GM18909 (cell line): ENCODE measurements around the gene PCDHGA6.
"Not testable (repeated sequence)": the region's sequence is repeated elsewhere in the genome, so short reads cannot be mapped to it uniquely, and the experiment has no call there.

Source experiments
- ATAC-seq: cut with Tn5 transposase; IDR thresholded peaks from one replicate; pipeline ENCODE4 v1.9.1; 2021; ENCODE audit warnings: mild to moderate bottlenecking; ENCODE audit not compliant: unreplicated experiment, poor library complexity

Gene PCDHGA6

DNA sequence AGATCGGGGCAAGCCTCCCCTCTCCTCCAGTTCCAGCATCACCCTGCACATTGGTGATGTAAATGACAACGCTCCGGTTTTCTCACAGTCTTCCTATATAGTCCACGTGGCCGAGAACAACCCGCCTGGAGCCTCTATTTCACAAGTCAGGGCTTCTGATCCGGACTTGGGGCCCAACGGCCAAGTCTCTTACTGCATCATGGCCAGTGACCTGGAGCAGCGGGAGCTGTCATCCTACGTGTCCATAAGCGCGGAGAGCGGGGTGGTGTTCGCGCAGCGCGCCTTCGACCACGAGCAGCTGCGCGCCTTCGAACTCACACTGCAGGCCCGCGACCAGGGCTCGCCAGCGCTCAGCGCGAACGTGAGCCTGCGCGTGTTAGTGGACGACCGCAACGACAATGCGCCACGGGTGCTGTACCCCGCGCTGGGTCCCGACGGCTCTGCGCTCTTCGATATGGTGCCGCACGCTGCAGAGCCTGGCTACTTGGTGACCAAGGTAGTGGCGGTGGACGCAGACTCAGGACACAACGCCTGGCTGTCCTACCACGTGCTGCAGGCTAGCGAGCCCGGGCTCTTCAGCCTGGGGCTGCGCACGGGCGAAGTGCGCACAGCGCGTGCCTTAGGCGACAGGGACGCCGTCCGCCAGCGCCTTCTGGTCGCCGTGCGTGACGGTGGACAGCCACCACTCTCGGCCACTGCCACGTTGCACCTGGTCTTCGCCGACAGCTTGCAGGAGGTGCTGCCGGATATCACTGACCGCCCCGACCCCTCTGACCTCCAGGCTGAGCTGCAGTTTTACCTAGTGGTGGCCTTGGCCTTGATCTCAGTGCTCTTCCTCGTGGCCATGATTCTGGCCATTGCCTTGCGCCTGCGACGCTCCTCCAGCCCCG is 15.7 kb downstream of the PCDHGA6 start:
- ATAC-seq: no peak

- no peak for ATAC-seq
Observed at GRCh38 chr5:141392429-141393198, 18.9 kb downstream of the PCDHGA6 start, which contains the start of gene PCDHGA8. TSS of gene PCDHGA8 (plus strand) at chr5:141392633. CDS start at chr5:141392814, 181 bp downstream.

- no peak for ATAC-seq
Observed at GRCh38 chr5:141393267-141393666, 19.6 kb downstream of the PCDHGA6 start.

- not testable (repeated sequence) for ATAC-seq
Observed at GRCh38 chr5:141394401-141395187, 20.9 kb downstream of the PCDHGA6 start.

DNA sequence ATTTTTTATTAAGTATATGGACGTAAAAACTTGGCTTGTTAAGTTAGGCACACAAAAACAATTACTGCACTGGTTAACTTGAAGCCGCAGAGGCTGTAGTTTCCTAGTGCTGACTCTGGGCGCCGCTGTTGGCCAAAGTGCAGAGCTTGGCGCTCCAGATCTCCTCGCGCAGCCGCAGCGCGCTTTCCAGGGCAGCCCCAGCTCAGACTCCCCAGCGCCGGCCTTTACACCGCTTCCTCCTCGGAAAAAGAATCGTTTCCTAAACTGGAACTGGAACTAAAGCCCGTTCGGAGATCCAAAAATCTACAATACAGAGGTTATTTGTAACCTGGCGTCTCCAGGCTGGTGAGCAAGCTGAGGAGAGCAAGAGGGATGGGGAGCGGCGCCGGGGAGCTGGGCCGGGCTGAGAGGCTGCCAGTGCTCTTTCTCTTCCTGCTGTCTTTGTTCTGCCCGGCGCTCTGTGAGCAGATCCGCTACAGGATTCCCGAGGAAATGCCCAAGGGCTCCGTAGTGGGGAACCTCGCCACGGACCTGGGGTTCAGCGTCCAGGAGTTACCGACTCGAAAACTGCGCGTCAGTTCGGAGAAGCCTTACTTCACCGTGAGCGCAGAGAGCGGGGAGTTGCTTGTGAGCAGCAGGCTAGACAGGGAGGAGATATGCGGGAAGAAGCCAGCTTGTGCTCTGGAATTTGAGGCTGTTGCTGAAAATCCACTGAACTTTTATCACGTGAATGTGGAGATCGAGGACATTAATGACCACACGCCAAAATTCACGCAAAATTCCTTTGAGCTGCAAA is 24.3 kb downstream of the PCDHGA6 start, which contains the start of gene PCDHGB5:
Gene PCDHGB5 (plus strand): TSS at position 192 of the 796 bp plus-strand sequence. CDS start 181 bp downstream, at position 373.
- peak; percentile 85 for ATAC-seq

DNA sequence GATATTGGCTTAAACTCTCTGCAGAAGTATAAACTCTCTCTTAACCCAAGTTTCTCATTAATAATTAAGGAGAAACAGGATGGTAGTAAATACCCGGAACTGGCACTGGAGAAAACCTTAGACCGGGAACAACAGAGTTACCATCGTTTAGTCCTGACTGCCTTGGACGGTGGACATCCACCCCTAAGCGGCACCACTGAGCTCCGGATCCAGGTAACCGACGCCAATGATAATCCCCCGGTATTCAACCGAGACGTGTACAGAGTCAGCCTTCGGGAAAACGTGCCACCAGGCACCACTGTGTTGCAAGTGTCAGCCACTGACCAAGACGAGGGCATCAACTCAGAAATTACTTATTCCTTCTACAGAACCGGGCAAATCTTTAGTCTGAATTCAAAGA is 24.9 kb downstream of the PCDHGA6 start:
- ATAC-seq: no peak

GRCh38 chr5:141399555-141400258 is 26.0 kb downstream of the PCDHGA6 start:
- ATAC-seq: no peak

DNA sequence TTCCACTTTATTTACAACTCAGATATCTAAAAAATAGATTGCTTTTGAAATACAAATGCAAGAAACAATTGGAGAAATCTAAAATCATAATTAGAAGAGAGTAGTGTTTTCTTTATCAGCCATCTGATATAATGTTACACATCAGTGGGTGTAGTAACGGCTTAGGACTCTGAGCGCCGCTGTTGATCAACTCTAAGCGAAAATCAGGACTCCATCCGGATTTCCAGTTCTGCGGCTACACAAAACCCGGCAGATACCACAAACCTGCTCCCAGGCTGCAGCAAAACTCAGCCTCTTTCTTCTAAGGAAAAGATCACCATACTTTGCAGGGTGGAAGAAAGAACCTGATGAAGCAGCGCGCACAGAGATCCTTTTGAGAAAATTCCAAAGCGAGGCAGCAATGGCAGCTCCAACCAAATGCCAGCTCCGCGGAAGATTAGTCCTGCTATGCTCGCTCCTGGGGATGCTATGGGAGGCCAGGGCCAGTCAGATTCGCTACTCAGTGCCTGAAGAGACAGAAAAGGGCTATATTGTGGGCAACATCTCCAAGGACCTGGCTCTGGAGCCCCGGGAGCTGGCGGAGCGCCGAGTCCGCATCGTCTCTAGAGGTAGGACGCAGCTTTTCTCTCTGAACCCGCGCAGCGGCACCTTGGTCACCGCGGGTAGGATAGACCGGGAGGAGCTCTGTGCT is 29.0 kb downstream of the PCDHGA6 start, which contains the start of gene PCDHGA9:
Gene PCDHGA9 (plus strand): TSS at position 226 of the 691 bp plus-strand sequence. CDS start 175 bp downstream, at position 401.
- ATAC-seq: no peak

GRCh38 chr5:141403387-141403786 is 29.7 kb downstream of the PCDHGA6 start:
- no peak for ATAC-seq

- ATAC-seq: peak; percentile 70
Observed at GRCh38 chr5:141407790-141408505, 34.3 kb downstream of the PCDHGA6 start, which contains the start of gene PCDHGB6. TSS of gene PCDHGB6 (plus strand) at chr5:141408021. CDS start at chr5:141408203, 182 bp downstream.

DNA sequence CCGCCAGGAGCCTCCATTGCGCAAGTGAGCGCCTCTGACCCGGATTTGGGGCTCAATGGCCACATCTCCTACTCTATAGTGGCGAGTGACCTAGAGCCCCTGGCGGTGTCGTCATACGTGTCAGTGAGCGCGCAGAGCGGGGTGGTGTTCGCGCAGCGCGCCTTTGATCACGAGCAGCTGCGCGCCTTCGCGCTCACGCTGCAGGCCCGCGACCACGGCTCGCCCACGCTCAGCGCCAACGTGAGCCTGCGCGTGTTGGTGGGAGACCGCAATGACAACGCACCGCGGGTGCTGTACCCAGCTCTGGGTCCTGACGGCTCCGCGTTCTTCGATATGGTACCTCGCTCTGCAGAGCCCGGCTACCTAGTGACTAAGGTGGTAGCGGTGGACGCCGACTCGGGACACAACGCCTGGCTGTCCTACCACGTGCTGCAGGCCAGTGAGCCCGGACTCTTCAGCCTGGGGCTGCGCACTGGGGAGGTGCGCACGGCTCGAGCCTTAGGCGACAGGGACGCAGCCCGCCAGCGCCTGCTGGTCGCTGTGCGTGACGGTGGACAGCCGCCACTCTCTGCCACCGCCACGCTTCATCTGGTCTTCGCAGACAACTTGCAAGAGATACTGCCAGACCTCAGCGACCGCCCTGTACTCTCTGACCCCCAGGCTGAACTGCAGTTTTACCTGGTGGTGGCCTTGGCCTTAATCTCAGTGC is 36.1 kb downstream of the PCDHGA6 start:
- ATAC-seq: no peak

- no peak for ATAC-seq
Observed at GRCh38 chr5:141411575-141411974, 37.9 kb downstream of the PCDHGA6 start.

DNA sequence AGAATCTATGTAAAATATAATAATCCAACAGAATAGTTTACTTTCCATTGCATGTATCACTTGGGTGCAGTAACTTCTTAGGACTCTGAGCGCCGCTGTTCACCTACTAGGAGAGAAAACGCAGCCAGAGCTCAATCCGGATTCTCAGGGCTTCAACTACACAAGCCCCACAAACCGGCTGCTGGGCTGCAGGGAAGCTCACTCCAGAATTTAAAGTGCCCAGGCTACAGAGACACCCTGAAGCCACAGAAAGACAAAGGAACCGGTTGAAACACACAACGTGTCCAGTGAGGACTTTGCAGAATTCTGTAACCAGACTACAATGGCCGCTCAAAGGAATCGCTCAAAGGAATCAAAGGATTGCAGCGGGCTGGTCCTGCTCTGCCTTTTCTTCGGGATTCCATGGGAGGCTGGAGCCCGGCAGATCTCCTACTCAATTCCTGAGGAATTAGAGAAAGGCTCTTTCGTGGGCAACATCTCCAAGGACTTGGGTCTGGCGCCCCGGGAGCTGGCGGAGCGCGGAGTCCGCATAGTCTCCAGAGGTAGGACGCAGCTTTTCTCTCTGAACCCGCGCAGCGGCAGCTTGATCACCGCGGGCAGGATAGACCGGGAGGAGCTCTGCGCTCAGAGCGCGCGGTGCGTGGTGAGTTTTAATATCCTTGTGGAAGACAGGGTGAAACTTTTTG is 39.3 kb downstream of the PCDHGA6 start, which contains the start of gene PCDHGA10:
Gene PCDHGA10 (plus strand): TSS at position 134 of the 686 bp plus-strand sequence. CDS start 189 bp downstream, at position 323.
- peak; percentile 79 for ATAC-seq

DNA sequence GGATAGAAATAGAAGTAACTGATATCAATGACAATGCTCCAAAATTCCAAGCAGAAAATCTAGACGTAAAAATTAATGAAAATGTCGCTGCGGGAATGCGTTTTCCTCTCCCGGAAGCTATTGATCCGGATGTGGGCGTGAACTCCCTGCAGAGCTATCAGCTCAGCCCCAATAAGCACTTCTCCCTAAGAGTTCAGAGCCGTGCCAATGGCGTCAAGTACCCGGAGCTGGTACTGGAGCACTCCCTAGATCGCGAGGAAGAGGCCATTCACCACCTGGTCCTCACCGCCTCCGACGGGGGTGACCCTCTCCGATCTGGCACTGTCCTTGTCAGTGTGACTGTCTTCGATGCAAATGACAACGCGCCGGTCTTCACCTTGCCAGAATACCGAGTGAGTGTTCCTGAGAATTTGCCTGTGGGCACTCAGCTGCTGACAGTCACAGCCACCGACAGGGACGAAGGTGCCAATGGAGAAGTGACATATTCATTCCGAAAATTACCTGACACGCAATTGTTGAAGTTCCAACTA is 39.9 kb downstream of the PCDHGA6 start:
- no peak for ATAC-seq

- ATAC-seq: not testable (repeated sequence)
Observed at GRCh38 chr5:141414548-141415274, 41.0 kb downstream of the PCDHGA6 start.
